ENCODE results near the gene NTPCR.

DNA sequence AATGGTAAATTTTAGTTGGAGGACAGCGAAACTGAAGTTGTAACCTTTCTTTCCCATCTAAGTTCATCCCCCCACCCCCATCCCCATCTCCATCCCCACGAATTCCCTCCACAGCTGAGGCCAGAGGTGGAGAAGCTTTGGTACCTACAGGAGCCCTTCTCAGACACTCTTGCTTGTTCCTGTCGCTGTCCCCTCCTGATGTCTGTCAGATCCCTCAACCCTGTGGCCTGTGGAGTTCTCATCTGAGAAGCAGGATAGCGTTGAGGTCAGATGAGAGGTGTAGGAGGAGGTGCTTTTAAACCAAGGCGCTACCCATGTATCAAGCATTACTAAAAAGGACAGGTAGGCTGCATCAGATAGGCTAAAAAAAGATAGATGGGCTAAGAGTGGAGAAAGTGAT lies 769 bp downstream of the NTPCR start:
- no peak for TF ChIP-seq CTCF (IDR thresholded peaks at IDR 0.05)
- TF ChIP-seq POLR2A (IDR thresholded peaks at IDR 0.05): no peak

Measured in prostate gland (tissue), 2 donors.